Left hindlimb (tissue), 1 donor: ENCODE results near the gene IARS1.

Experiments
- DNase-seq: peaks from one replicate; pipeline ENCODE4 v3.0.0-alpha.2; 2018

IARS1 gene

DNA sequence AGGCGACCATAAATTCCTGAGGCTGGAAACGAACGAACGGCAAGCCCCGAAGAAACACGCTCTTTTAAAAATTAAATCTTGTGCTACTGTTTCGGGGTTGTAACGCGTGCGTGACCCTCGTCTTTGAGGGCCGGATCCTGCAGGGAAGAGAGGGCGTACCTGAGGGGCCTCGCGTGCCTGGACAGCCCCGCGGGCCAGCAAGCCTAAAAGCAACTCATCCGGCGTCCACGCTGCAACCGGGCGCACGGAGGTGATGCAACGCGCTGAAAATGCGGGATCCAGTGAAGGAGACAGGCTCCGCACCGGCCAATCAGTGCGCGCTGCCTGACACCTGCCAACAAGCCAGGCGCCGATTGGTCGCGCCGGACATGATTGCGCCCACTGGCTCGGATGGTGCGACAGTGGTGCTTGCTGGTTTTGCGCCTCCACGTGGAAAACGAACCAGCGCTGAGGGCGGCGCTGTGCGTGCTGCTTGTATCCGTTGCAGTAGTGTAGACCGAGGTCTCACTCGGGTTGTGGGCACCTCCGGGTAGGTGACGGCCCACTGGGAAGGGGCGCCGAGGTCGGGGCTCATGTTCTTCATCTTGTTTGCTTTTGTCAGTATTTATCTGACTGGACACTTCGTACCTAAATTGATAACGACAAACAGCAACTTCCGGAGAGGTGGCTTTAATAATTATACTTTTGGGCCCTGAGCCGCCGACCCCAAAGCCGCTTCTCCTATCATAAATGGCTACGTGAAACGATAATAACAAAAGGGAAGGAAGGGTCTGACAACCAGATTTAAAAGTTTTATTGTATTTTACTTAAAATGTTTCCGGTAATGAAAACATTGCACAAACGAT lies at the start of gene IARS1:
Gene IARS1 (minus strand): TSS at position 246 of the 845 bp plus-strand sequence. CDS start 4,278 bp downstream, outside the sequence.
- DNase-seq: peak; percentile 99

DNA sequence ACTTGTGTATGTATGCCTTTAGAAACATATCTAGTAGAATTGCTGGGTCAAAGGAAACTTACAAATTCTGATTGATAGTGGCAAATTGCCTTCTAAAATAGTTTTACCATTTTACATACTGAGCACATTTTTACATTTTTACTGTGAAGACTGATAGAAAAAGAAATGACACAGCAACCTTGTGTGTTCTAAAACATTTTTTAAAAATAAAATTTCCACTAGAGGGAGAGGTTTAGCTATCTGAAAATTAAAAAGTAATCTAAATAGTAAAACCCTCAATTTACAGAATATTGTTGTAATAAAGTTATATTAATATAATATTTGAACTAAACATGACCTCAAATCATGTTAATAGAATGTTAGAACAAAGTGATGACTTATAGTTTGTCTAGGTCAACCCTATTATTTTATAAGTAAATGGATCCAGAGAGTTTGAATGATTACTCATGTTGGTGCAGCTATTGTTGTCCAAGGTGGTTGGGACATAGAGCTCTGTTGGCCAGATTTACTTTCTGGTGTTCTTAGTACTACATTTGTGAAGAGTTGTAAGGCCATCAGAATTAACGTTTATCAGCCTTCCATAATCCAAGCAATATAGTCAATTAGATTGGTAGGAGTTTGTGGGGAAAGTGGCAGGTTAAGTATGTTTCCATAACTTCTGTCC lies 49.5 kb upstream of the IARS1 start:
- no peak for DNase-seq

DNA sequence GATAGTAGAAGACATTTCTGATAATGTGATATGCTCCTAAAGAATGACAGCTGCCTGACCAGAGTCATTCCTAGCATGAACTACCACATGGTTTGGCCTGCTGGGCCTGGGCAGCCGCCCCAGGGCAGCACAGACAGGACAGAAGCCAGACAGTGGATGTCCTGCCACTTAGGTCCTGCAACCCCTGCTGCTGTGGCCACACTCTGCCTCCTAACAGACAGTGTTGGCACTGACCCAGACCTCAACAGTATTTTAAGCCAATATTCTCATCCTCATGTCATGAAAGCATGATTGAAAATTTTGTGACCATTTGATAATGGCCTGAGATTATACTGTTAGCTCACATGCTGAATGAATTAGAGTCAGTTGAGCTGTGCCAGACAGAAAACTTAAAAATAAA lies 48.1 kb upstream of the IARS1 start:
- no peak for DNase-seq

DNA sequence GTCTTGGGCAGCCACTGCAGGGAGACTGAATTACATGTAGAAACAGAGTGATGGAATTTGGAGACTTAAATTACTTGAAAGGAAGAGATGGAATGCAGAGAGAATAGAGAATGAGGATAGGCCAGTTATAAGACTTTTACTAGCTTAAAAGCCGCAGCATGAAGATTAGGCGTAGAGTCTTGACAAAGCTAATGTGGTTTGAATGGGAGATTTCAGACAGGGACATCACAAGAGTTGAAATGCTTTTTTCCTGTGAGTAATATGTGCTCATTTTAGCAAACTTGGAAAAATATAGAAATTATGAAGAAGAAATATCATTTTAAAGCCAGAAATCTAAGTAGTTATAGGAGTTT lies 39.8 kb upstream of the IARS1 start:
- DNase-seq: no peak

DNA sequence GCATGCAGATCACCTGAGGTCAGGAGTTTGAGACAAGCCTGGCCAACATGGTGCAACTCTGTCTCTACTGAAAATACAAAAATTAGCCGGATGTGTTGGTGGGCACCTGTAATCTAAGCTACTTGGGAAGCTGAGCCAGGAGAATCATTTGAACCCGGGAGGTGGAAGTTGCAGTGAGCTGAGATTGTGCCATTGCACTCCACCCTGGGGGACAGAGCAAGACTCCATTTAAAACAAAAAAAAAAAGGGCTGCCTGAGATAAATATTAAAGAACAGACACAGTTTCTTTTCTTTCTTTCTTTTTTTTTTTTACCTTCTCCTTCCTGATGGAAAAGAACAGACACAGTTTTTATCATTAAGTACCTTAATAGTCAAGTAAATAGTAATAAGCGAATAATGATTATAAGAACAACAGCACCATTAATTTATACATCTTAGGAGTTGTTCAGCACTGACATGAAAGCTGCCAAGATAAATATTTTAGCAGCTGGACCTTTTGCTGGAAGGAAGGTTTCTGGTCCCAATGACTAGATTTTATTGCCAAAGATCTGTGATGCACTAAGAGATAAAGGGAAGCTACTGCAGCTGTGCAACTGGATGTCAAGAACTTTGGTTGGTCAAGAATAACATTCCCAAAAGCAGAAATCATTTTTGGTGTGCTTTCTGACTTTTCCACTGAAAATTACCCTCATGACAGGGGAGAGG lies 39.2 kb upstream of the IARS1 start:
- DNase-seq: no peak

DNA sequence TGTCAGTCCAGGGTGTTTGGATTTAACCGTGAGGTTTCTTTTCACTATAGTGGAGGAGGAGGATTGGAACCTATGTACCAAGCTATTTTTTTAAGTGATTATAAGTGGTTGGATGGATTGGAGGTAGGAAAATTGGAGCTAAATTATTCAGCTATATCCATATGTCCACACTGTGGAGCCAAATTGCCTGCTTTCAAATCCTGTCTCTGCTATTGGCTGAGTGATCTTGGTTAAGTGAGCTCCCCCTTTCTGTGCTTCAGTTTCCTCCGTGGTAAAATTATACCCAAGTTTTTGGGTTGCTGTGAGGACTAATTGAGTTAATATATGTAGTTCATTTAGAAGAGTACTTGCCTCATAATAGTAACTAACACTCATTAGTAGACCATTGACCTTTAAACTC lies 34.7 kb upstream of the IARS1 start:
- DNase-seq: no peak

DNA sequence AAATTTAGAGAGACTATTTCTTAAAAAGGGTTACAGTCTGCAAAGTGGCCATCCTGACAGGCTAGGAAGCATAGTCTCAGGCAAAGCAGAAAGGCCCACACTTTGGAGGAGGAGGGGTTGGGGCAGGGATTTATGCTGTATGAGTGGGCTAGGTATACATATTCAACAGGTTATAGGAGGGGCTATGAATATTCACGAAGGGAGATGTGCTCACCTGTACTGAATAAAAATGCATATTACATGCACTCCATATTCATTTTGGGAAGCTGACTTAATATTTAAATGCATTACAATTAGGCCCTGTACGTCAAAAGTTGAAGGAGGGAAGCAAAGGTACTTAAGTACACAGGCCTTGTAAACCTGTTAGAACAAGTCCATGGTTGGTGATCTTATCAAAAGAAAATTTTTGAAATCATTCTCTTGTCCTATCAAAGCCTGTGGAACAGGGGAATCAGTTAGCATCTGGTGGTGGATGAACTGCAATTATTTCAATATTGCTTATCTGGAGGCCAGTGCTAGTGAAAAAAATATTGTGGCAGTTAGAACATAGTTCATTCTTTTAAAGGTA lies 33.9 kb upstream of the IARS1 start:
- DNase-seq: no peak

DNA sequence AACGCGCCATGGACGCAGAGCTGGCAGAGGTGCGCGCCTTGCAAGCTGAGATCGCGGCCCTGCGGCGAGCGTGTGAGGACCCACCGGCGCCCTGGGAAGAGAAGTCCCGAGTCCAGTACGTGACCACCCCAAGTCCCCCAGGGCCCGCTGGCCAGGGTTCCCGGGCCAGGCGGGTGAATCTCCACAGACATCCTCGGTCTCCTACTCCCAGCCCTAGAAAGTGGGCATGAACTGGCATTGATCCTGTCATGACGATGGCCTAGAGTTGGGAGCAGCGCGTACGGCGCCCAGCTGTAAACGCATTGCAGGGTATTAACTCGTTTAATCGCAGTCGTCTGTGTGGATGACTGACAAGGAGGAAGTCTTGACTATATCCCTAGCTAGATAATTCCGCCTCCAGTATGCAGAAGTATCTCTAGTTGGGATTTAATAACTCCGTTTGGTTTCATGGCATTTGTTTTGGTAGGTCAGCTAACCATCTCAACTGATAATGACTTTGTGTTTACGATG lies 32.5 kb upstream of the IARS1 start:
- DNase-seq: no peak

DNA sequence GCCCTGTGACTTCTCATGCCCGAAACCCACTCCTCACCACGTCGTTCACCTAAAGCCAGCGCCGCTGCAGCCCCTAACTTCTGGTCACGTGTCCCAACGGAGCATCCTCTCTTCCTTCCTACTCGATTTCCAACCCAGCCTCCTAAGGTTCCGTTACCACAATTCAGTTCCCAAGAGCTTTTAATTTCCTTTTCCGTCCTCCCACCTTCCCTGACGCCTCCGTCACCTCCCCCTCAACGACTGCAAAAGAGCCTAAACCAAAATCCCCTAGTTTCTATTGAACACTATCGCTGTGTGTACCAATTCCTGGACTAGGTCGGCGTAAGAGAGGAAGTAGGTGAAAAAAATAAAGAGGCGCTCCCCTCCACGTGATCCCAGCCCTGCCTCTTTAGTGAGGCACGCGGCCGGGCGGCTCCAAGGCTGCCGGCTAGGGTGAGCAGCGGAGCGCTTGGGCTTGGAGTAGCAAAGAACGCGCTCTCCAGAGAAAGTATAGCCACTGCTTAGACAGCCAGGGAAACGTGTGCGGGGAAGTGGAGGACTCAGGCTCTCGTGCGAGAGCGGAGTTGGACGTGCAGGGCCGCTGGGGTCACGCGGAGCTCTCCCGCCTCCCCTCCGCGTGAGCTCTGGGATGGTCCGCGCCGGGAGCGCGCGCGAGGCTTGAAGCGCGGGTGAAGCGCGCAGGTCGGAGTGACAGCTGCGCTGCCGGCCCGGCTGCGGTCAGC lies 31.9 kb upstream of the IARS1 start, which contains the start of the genes CENPP and NOL8:
Gene CENPP (plus strand): TSS at position 685 of the 722 bp plus-strand sequence.
Gene NOL8 (minus strand): TSS at position 82 of the 722 bp plus-strand sequence. CDS start 1,189 bp downstream, outside the sequence.
- DNase-seq: peak; percentile 91

DNA sequence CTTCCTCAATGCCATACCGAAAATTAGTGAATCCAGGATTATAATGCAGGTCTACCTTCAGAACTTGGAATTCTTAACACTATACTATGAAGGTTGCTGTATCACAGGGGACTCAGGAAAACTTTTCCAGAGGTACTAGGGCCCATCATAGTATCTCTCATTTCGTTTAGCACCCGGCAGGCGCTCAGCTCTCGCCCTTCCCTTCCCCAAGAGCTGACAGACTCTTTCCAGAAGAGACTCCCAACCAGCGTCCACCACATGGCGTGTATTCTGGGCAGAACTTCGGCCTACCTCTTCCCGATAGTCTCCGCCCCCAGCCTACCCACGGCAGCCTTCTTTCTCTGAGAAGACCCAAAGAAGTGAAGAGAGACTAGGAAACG lies 31.4 kb upstream of the IARS1 start:
- no peak for DNase-seq

DNA sequence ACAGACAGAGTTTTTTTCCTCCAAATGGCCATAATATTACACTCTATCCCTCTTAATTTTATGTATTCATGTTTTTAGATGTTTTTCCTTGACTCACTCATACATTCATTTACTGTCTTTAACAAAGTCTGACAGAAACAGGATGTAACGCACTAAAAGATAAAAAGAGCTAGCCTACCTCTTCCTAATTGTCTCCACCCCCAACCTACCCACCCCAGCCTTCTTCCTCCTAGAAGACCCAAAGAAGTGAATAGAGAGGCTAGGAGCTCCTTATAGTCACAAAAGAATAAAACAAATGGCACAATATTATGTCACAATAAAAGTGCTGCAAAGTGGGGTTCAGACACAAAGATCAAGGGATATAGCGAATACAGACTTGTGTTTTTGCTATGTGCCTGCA lies 30.9 kb upstream of the IARS1 start:
- no peak for DNase-seq

DNA sequence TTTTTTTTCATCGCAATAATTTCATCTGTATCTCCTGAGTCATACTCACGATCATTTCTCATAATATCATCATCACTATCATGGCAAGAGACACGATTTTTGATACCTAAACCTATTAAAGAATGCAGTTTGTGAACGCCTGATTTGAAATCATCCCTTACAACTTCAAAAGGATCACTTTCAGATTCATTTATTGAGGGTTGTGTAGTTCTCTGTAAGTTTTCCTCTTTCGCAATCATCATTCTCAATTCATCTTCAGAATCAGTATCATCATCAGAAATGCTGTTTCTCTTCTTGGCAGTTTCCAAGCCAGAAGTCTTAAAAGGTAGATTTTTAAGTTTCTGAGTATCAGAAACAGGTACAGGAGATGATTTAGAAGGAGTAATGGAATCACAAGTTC lies 22.0 kb upstream of the IARS1 start:
- DNase-seq: no peak

DNA sequence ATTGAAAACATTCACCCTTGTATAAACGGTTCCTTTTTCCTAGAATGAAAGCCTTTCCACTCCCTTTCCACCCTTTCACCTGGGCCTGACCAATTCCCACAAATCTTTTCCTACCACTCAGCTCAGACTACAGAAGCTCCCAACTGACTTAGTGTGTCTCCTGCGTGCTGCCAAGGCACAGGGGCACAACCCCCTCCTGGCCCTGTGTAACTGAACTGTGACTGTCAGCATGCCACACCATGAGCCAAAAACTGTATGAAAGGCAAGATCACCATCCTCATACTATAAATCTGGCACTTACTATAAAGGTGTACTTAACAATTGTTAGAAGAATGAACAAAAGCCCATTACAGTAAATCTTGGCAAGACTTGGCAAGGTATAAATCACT lies 20.1 kb upstream of the IARS1 start:
- no peak for DNase-seq

DNA sequence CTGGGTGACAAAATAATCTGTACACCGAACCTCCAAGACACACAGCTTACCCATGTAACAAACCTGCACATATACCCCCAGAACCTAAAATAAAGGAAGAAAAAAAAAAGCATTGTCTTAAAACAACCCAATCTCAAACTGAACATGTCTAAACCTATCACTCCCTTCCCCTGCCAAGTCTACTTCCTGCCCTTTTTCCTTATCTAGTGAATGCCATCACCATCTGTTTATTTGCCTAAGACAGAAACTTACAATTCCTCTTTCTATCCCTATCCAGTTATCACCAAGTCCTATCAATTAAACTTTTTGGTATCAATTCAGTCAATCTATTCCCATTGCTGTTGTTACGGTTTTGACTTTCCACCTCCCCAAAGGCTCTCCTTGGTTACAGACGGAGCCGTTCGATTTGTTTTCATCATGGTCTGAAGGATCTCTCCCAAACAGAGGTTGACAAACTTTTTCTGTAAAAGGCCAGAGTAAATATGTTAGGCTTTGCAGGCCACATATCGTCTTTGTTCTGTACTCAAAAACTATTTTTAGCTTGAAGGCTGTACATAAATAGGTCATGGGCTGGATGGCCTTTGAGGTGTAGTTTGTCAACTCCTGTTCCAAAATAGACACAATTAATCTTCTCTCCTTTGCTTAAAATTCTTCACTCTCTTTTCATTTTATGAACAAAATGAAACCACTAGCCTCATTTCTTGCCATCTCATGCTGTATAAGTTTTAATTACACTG lies 19.6 kb upstream of the IARS1 start:
- no peak for DNase-seq

DNA sequence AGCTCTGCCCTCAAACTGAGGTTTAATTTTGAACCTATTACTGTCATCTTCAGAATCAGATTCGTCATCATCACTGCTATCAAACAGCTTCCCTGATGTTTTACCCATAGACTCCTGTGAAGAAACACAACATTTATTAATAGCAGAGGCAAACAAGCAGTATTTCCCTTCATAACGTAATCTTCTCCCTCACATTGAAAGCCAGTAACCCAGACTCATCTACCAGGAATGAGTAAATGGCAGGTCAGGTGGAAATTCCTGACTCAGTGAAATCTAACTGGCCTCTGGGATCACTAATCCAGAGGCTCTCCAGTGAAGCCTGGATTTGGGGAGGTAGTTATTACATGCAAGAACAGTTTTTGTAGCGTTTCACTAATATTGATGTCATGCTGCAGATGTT lies 17.1 kb upstream of the IARS1 start:
- no peak for DNase-seq

DNA sequence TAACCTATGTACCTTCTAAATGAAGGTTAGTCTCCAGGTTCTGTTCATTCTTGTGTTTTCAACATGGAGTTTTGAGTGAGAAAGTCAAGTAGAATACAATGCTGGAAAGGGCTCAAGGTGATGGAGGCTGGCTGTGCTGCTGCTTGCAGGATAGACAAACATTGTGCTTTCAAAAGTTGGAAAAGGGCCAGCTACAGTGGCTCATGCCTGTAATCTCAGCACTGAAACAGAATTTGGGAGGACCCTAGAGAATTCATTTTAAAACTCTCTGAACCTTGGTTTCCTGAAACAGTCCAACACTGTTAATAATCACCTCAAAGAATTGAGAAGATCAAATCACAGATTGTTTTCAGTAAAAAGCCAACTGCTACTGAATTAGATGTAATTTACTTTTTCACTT lies 15.4 kb upstream of the IARS1 start:
- DNase-seq: no peak

DNA sequence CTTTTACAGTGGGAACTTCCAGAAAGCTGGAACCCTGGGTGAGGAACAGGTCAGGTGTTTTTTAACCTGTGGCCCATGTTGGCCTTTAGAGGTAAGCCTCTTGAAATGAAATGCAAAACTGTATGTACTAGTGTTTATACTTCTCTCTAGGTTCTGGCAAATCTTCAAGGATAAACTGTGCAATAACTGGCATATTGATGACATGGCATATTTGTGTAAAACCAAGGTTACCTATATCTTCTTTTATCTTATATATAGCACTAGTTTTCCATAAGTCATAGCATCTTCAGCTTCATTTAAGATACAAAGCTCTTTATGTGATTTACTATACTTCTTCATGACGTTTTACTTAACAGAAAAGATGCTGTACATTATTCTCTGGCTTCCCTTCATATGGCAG lies 7.4 kb upstream of the IARS1 start:
- DNase-seq: no peak

DNA sequence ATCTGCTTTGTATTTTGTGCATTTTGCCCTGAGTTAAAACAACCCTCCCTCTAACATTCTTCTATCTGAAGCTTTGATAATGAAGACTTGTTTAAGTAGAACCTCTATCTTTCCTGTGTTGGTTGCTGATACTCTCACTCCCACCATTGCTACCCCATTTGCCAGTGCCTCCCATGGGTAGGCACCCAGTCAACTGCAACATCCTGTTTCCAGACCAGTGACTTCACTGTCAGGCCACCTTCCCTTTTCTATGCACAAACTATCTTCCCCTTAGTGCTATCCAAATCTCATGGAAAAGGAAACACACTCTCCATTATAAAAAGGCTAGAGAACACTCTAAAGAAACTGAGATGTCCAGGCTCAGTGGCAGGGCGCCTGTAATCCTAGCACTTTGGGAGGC lies 5.6 kb upstream of the IARS1 start:
- DNase-seq: no peak

DNA sequence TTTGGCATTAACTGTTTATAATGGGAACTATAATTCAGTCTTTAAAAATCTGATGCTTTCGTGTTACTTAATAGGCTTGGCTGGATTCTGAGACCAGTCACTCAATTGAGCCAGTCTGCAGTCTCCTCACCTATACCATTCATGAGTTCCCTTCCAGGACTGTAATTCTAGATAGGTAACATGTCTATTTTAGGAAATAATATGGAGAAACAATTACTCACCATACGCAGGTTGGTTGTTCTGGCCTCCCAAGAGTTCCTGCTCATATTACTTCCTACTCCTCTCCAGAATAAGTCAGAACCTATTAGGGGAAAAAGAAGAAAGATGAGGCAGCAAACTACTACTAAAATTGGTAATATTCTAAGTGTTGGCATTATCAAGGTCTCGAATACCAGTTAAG lies 4.5 kb upstream of the IARS1 start:
- DNase-seq: no peak

DNA sequence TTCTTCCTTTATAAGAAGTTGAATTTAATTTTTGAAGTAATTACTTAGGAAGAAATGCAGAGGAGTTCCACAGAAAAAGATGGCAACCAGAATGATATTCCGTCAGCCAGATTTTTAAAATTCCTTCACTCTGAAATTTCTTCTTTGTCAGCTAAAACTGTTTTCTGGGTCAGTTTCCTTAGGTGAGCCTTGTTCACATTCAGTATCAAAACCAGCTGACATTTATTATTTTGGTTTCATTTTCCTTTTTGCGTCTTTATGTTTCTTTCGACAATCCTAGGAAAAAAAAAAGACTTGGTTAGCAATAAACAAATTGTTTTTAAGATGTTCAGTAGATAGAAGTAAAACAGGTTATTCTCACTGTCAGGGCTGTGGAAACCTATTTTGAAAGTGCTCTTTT lies 4.1 kb upstream of the IARS1 start:
- no peak for DNase-seq

DNA sequence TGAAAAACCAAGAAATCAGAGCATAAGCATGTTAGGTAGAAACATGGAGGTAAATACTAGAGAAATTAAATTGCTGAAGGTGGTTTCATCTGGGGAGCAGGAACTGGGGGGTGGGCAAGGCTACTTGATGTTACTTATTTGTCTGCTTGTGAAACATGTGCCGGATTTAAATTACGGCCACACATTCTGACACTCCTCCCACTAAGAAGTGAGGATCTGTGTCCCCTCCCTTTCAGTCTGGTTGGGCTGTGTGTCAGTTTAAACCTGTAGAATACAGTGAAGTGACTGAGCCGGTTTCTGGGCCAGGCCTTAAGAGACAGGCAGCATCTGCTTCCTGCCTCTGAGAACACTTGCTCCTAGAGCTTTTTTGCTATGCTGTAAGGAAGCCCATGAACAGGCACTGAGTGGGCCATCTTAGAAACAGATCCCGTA lies 2.3 kb upstream of the IARS1 start:
- no peak for DNase-seq
